PFSK-1 (cell line): ENCODE data around the gene RANBP1.

Experiments
- FOXP2 ChIP-seq: optimal IDR thresholded peaks from 2 replicates; pipeline ENCODE3; 2011; ENCODE audit warnings: borderline replicate concordance, control low read depth, inconsistent platforms; ENCODE audit not compliant: insufficient read depth; ENCODE audit errors: extremely low read length, extremely low read depth
- POLR2AphosphoS5 ChIP-seq: IDR thresholded peaks from 2 replicates; pipeline ENCODE4 v1.6.1; 2012; ENCODE audit warnings: low read depth, mild to moderate bottlenecking, control low read depth, low read length, moderate library complexity
- REST ChIP-seq, 2 experiments: IDR thresholded peaks; 2 replicates each; pipeline versions ENCODE4 v1.6.1 to v1.8.0; 2011 to 2012; ENCODE audit warnings: low read depth in 2 of 2, low read length in 2 of 2, control low read depth in 1 of 2, inconsistent platforms in 1 of 2, mild to moderate bottlenecking in 1 of 2, moderate library complexity in 1 of 2; ENCODE audit not compliant: insufficient read depth in 1 of 2
- SIN3A ChIP-seq: IDR thresholded peaks from 2 replicates; pipeline ENCODE4 v1.6.1; 2012; ENCODE audit warnings: mild to moderate bottlenecking, low read length, moderate library complexity, borderline replicate concordance; ENCODE audit not compliant: insufficient read depth
- TAF1 ChIP-seq: IDR thresholded peaks from 2 replicates; pipeline ENCODE4 v1.6.1; 2012; ENCODE audit warnings: low read length, control low read depth, borderline replicate concordance; ENCODE audit not compliant: insufficient read depth

RANBP1 gene

DNA sequence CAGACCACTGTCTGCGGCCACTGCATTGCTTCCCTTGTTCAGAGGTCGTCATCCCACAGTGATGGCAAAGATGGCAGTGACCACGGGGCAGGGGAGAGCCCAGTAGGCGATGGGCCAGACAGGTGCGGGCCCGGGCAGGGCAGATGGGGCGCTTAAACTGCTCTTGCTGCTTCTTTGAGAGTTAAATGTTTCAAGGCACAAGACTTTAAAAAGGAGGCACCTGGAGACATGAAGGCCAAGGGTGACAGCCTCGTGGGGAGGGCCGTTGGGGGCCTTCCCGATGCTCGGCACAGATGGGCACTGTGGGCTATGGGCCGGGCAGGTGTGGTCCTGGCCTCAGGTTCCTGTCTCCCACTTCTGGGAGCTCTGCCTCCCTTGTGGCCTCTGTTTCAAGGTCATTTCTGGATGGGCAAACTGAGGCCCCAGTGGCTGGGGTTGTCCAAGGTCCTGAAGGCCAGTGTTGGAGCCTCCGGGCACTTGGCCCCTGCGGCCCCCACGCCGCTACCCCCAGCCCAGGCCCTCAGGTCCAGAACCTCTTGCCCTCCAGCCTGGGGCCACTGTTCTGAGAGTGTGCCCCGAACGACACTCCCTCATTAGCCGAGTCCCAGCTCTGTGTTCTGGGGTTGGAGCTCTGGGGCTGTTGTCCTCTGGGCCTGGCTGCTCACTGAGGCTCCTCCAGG is 51.9 kb downstream of the RANBP1 start:
- TF ChIP-seq FOXP2: no peak
- no peak for TF ChIP-seq POLR2AphosphoS5
- peak; percentile 44 to 83; a peak in 2 of 4 replicates for TF ChIP-seq REST (IDR thresholded peaks at IDR 0.05; ENCODE audit: insufficient read depth in 1 of 2, low read depth in 2 of 2, low read length in 2 of 2)

GRCh38 chr22:20169253-20169822 is 53.4 kb downstream of the RANBP1 start:
- TF ChIP-seq TAF1 (no peak), SIN3A (no peak), FOXP2 (no peak), POLR2AphosphoS5 (no peak), REST (IDR thresholded peaks at IDR 0.05; ENCODE audit: insufficient read depth in 1 of 2, low read depth in 2 of 2, low read length in 2 of 2) (no peak)

DNA sequence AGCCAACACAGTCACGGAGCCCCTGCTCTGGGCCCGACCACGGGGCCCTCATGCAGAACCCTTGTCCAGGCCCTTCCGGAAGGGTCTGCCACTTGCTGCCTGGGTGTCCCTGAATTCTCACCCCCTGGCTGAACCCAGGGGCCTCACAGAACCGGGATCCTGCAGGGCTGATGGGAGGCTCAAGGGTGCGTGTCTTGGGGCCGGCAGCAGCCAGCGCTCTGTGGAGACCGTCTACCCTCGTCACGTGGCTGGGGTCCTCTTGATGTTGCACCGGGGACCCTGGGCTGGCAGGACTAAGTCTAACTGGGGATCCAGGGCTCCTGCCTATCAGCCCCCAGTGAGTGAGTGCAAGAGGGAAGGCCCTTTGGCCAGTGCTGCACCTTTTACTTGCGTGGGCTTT is 54.3 kb downstream of the RANBP1 start:
- TF ChIP-seq FOXP2: no peak
- no peak for TF ChIP-seq REST (IDR thresholded peaks at IDR 0.05; ENCODE audit: insufficient read depth in 1 of 2, low read depth in 2 of 2, low read length in 2 of 2)
- no peak for TF ChIP-seq SIN3A
- no peak for TF ChIP-seq POLR2AphosphoS5
- no peak for TF ChIP-seq TAF1

DNA sequence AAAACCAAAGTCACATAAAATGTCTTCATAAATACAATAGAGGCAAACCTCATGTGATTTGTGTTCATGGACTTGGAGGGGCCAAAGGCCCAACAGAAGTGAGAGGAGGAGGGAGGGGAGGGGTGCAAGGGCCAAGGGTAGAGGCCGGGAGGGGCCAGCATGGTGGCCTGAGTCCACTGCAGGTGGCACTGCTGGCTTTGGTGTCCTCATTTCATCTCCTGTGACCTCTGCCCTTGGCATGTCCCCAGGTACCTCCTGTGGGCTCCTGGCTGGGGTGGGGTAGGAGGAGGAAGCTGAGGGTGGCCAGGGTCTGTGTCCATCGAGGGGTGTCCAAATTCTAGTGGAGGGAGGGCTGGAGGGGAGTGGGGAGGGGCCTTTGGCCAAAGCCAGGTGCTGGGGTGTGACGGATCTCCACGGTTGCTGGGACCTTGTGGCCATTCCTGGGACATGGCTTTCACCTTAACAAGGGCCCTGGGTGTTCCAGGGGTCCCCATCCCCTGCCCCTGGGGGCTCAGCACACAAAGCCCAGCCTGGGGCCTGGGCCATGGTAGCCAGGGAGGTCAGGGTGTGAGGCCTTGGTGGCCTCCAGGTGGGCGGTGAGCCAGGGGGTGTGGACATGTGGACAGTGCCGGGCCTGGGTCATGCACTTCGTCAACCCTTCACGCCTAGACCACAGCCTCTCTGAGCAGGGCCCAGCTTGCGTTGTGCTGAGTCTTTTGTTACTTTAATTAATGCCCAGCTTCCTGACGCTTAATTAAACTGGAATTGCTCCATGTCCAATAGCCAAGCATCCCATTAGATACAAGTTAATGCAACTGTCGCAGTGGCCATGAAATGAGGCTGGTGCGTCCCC is 55.6 kb downstream of the RANBP1 start:
- no peak for TF ChIP-seq SIN3A
- no peak for TF ChIP-seq REST (IDR thresholded peaks at IDR 0.05; ENCODE audit: insufficient read depth in 1 of 2, low read depth in 2 of 2, low read length in 2 of 2)
- no peak for TF ChIP-seq POLR2AphosphoS5
- TF ChIP-seq FOXP2: no peak
- no peak for TF ChIP-seq TAF1
